Hematopoietic multipotent progenitor cell treated with erythropoietin and hydrocortisone succinate and interleukin-3 and kit ligand, for 8 days (in vitro differentiated cells): ENCODE data around the gene CMIP.

Source experiments
- DNase-seq: peaks from one replicate; pipeline ENCODE4 v3.0.0-alpha.2; 2015

The CMIP gene

GRCh38 chr16:81496742-81497141 is 52.1 kb downstream of the CMIP start:
- DNase-seq: no peak

- DNase-seq: peak; percentile 68
These were observed 53.1 kb downstream of the CMIP start for GRCh38 chr16:81497690-81498089.

- DNase-seq: no peak
These were observed 53.7 kb downstream of the CMIP start for GRCh38 chr16:81498351-81498750.

GRCh38 chr16:81499576-81500380 is 55.2 kb downstream of the CMIP start:
- no peak for DNase-seq

- no peak for DNase-seq
These were observed 56.4 kb downstream of the CMIP start for GRCh38 chr16:81500833-81501521.

- DNase-seq: no peak
These were observed 57.9 kb downstream of the CMIP start for GRCh38 chr16:81502396-81503070.

GRCh38 chr16:81505011-81505661 is 60.5 kb downstream of the CMIP start:
- peak; percentile 87 for DNase-seq

- no peak for DNase-seq
These were observed 64.8 kb downstream of the CMIP start for GRCh38 chr16:81509404-81509803.

GRCh38 chr16:81510016-81510415 is 65.4 kb downstream of the CMIP start:
- no peak for DNase-seq

GRCh38 chr16:81511371-81511770 is 66.8 kb downstream of the CMIP start:
- DNase-seq: no peak

- DNase-seq: peak; percentile 29
These were observed 68.8 kb downstream of the CMIP start for GRCh38 chr16:81513204-81514040.

GRCh38 chr16:81514041-81514559 is 69.5 kb downstream of the CMIP start:
- peak; percentile 43 for DNase-seq

- peak; percentile 54 for DNase-seq
These were observed 70.1 kb downstream of the CMIP start for GRCh38 chr16:81514568-81515258.

GRCh38 chr16:81515281-81515680 is 70.7 kb downstream of the CMIP start:
- DNase-seq: no peak

- no peak for DNase-seq
These were observed 71.1 kb downstream of the CMIP start for GRCh38 chr16:81515721-81516120.

GRCh38 chr16:81516478-81517149 is 72.0 kb downstream of the CMIP start:
- no peak for DNase-seq

GRCh38 chr16:81517150-81517499 is 72.5 kb downstream of the CMIP start:
- DNase-seq: no peak

- no peak for DNase-seq
These were observed 73.2 kb downstream of the CMIP start for GRCh38 chr16:81517629-81518438.

- DNase-seq: no peak
These were observed 73.8 kb downstream of the CMIP start for GRCh38 chr16:81518439-81518757.
